ENCODE data around the gene FGF18.

The FGF18 gene

GRCh38 chr5:171459839-171460238 lies 40.4 kb downstream of the FGF18 start:
- Histone ChIP-seq H3K27ac (ENCODE audit: low read depth, low read length, severe bottlenecking) (no peak overlapping the region), H3K36me3 (ENCODE audit: control insufficient read depth, insufficient read depth, low read length) (no peaks in the 10 kb centered on the region), H3K4me3 (ENCODE audit: extremely low read depth, insufficient read depth, low read length, poor library complexity, severe bottlenecking) (no peak overlapping the region), H3K4me1 (ENCODE audit: control insufficient read depth, insufficient read depth, low read length, poor library complexity, severe bottlenecking) (no peaks in the 10 kb centered on the region), H3K9me3 (ENCODE audit: control insufficient read depth, low read length) (no peaks in the 10 kb centered on the region)
- WGBS, 2 experiments (ENCODE audit: insufficient coverage in 2 of 2): 90 to 91% methylated on average over 6 of the region's 6 CpGs

GRCh38 chr5:171462136-171462927 lies 42.9 kb downstream of the FGF18 start:
- Histone ChIP-seq H3K4me3 (ENCODE audit: extremely low read depth, insufficient read depth, low read length, poor library complexity, severe bottlenecking) (no peak overlapping the region), H3K27ac (ENCODE audit: low read depth, low read length, severe bottlenecking) (no peak overlapping the region), H3K4me1 (ENCODE audit: control insufficient read depth, insufficient read depth, low read length, poor library complexity, severe bottlenecking) (no peaks in the 10 kb centered on the region), H3K36me3 (ENCODE audit: control insufficient read depth, insufficient read depth, low read length) (no peaks in the 10 kb centered on the region), H3K9me3 (ENCODE audit: control insufficient read depth, low read length) (no peaks in the 10 kb centered on the region)
- WGBS, 2 experiments (ENCODE audit: insufficient coverage in 2 of 2): 45 to 52% methylated on average over 12 to 13 of the region's 15 CpGs

GRCh38 chr5:171462928-171463861 lies 43.7 kb downstream of the FGF18 start:
- no peaks in the 10 kb centered on the region for H3K36me3 ChIP-seq (ENCODE audit: control insufficient read depth, insufficient read depth, low read length)
- H3K4me1 ChIP-seq (ENCODE audit: control insufficient read depth, insufficient read depth, low read length, poor library complexity, severe bottlenecking): no peaks in the 10 kb centered on the region
- H3K27ac ChIP-seq (ENCODE audit: low read depth, low read length, severe bottlenecking): no peak overlapping the region
- WGBS, 2 experiments (ENCODE audit: insufficient coverage in 2 of 2): 88 to 93% methylated on average over 6 to 7 of the region's 11 CpGs
- H3K9me3 ChIP-seq (ENCODE audit: control insufficient read depth, low read length): no peaks in the 10 kb centered on the region
- H3K4me3 ChIP-seq (ENCODE audit: extremely low read depth, insufficient read depth, low read length, poor library complexity, severe bottlenecking): no peak overlapping the region

- 77 to 92% methylated on average over 3 of the region's 4 CpGs for whole genome bisulfite sequencing, 2 experiments (ENCODE audit: insufficient coverage in 2 of 2)
- Histone ChIP-seq H3K9me3 (ENCODE audit: control insufficient read depth, low read length) (no peaks in the 10 kb centered on the region), H3K4me3 (ENCODE audit: extremely low read depth, insufficient read depth, low read length, poor library complexity, severe bottlenecking) (no peak overlapping the region), H3K27ac (ENCODE audit: low read depth, low read length, severe bottlenecking) (no peak overlapping the region), H3K36me3 (ENCODE audit: control insufficient read depth, insufficient read depth, low read length) (no peaks in the 10 kb centered on the region), H3K4me1 (ENCODE audit: control insufficient read depth, insufficient read depth, low read length, poor library complexity, severe bottlenecking) (no peaks in the 10 kb centered on the region)
Observed at GRCh38 chr5:171463862-171464229, 44.4 kb downstream of the FGF18 start.

- Histone ChIP-seq H3K9me3 (ENCODE audit: control insufficient read depth, low read length) (no peaks in the 10 kb centered on the region), H3K27ac (ENCODE audit: low read depth, low read length, severe bottlenecking) (no peak overlapping the region), H3K4me3 (ENCODE audit: extremely low read depth, insufficient read depth, low read length, poor library complexity, severe bottlenecking) (no peak overlapping the region), H3K36me3 (ENCODE audit: control insufficient read depth, insufficient read depth, low read length) (no peaks in the 10 kb centered on the region), H3K4me1 (ENCODE audit: control insufficient read depth, insufficient read depth, low read length, poor library complexity, severe bottlenecking) (no peaks in the 10 kb centered on the region)
- 91% methylated on average over 8 to 10 of the region's 12 CpGs for WGBS, 2 experiments (ENCODE audit: insufficient coverage in 2 of 2)
Observed at GRCh38 chr5:171464829-171465228, 45.4 kb downstream of the FGF18 start.

- H3K4me1 ChIP-seq (ENCODE audit: control insufficient read depth, insufficient read depth, low read length, poor library complexity, severe bottlenecking): no peaks in the 10 kb centered on the region
- no peaks in the 10 kb centered on the region for H3K9me3 ChIP-seq (ENCODE audit: control insufficient read depth, low read length)
- WGBS, 2 experiments (ENCODE audit: insufficient coverage in 2 of 2): 92 to 93% methylated on average over 12 of the region's 12 CpGs
- H3K36me3 ChIP-seq (ENCODE audit: control insufficient read depth, insufficient read depth, low read length): no peaks in the 10 kb centered on the region
- H3K4me3 ChIP-seq (ENCODE audit: extremely low read depth, insufficient read depth, low read length, poor library complexity, severe bottlenecking): no peak overlapping the region
- no peak overlapping the region for H3K27ac ChIP-seq (ENCODE audit: low read depth, low read length, severe bottlenecking)
Observed at GRCh38 chr5:171467107-171467506, 47.7 kb downstream of the FGF18 start.

- WGBS, 2 experiments (ENCODE audit: insufficient coverage in 2 of 2): 58 to 75% methylated on average over 2 of the region's 4 CpGs
- Histone ChIP-seq H3K4me1 (ENCODE audit: control insufficient read depth, insufficient read depth, low read length, poor library complexity, severe bottlenecking) (no peaks in the 10 kb centered on the region), H3K27ac (ENCODE audit: low read depth, low read length, severe bottlenecking) (no peak overlapping the region)
Observed at GRCh38 chr5:171469326-171469725, 49.9 kb downstream of the FGF18 start.

GRCh38 chr5:171470420-171470819 lies 51.0 kb downstream of the FGF18 start:
- WGBS, 2 experiments (ENCODE audit: insufficient coverage in 2 of 2): 87 to 90% methylated on average over 8 to 9 of the region's 15 CpGs
- H3K4me1 ChIP-seq (ENCODE audit: control insufficient read depth, insufficient read depth, low read length, poor library complexity, severe bottlenecking): no peaks in the 10 kb centered on the region
- H3K9me3 ChIP-seq (ENCODE audit: control insufficient read depth, low read length): no peaks in the 10 kb centered on the region
- no peaks in the 10 kb centered on the region for H3K36me3 ChIP-seq (ENCODE audit: control insufficient read depth, insufficient read depth, low read length)
- H3K4me3 ChIP-seq (ENCODE audit: extremely low read depth, insufficient read depth, low read length, poor library complexity, severe bottlenecking): no peak overlapping the region
- no peak overlapping the region for H3K27ac ChIP-seq (ENCODE audit: low read depth, low read length, severe bottlenecking)

More at GRCh38 chr5:171469326-171469725, 49.9 kb downstream of the FGF18 start:
- Histone ChIP-seq H3K4me3 (ENCODE audit: extremely low read depth, insufficient read depth, low read length, poor library complexity, severe bottlenecking) (no peak overlapping the region), H3K9me3 (ENCODE audit: control insufficient read depth, low read length) (no peaks in the 10 kb centered on the region), H3K36me3 (ENCODE audit: control insufficient read depth, insufficient read depth, low read length) (no peaks in the 10 kb centered on the region)

GRCh38 chr5:171474230-171474813 lies 54.9 kb downstream of the FGF18 start:
- 91 to 92% methylated on average over 15 of the region's 16 CpGs for WGBS, 2 experiments (ENCODE audit: insufficient coverage in 2 of 2)
- no peaks in the 10 kb centered on the region for H3K36me3 ChIP-seq (ENCODE audit: control insufficient read depth, insufficient read depth, low read length)
- no peak overlapping the region for H3K27ac ChIP-seq (ENCODE audit: low read depth, low read length, severe bottlenecking)
- no peak overlapping the region for H3K4me3 ChIP-seq (ENCODE audit: extremely low read depth, insufficient read depth, low read length, poor library complexity, severe bottlenecking)
- H3K4me1 ChIP-seq (ENCODE audit: control insufficient read depth, insufficient read depth, low read length, poor library complexity, severe bottlenecking): no peaks in the 10 kb centered on the region
- H3K9me3 ChIP-seq (ENCODE audit: control insufficient read depth, low read length): no peaks in the 10 kb centered on the region

GRCh38 chr5:171475596-171475995 lies 56.1 kb downstream of the FGF18 start:
- Histone ChIP-seq H3K27ac (ENCODE audit: low read depth, low read length, severe bottlenecking) (no peak overlapping the region), H3K4me1 (ENCODE audit: control insufficient read depth, insufficient read depth, low read length, poor library complexity, severe bottlenecking) (no peaks in the 10 kb centered on the region), H3K36me3 (ENCODE audit: control insufficient read depth, insufficient read depth, low read length) (no peaks in the 10 kb centered on the region), H3K9me3 (ENCODE audit: control insufficient read depth, low read length) (no peaks in the 10 kb centered on the region), H3K4me3 (ENCODE audit: extremely low read depth, insufficient read depth, low read length, poor library complexity, severe bottlenecking) (no peak overlapping the region)
